Measurements from ENCODE around the gene PDE4D.

PDE4D gene

GRCh38 chr5:59099270-59099994 lies 794.1 kb downstream of the PDE4D start:
- no peaks in the 10 kb centered on the region for H3K9me3 ChIP-seq (ENCODE audit: severe bottlenecking)
- no peaks in the 10 kb centered on the region for H3K27me3 ChIP-seq (ENCODE audit: insufficient read depth, low read depth, severe bottlenecking)
- no peak overlapping the region for H3K4me3 ChIP-seq (ENCODE audit: low read depth, low read length)
- no peak for TF ChIP-seq CTCF (IDR thresholded peaks at IDR 0.05; ENCODE audit: low read depth, low read length)
- H3K36me3 ChIP-seq, result no peaks in the 10 kb centered on the region
- H3K27ac ChIP-seq, result no peak overlapping the region
- no peak for DNase-seq

GRCh38 chr5:59098743-59099142 lies 794.8 kb downstream of the PDE4D start:
- Histone ChIP-seq H3K27ac (no peak overlapping the region), H3K9me3 (ENCODE audit: severe bottlenecking) (no peaks in the 10 kb centered on the region), H3K36me3 (no peaks in the 10 kb centered on the region), H3K4me3 (ENCODE audit: low read depth, low read length) (no peak overlapping the region), H3K27me3 (ENCODE audit: insufficient read depth, low read depth, severe bottlenecking) (no peaks in the 10 kb centered on the region)
- DNase-seq, result no peak
- TF ChIP-seq CTCF (IDR thresholded peaks at IDR 0.05; ENCODE audit: low read depth, low read length), result no peak

- no peak for TF ChIP-seq CTCF (IDR thresholded peaks at IDR 0.05; ENCODE audit: low read depth, low read length)
- H3K4me3 ChIP-seq (ENCODE audit: low read depth, low read length), result no peak overlapping the region
- H3K36me3 ChIP-seq, result no peaks in the 10 kb centered on the region
- DNase-seq, result no peak
- no peak overlapping the region for H3K27ac ChIP-seq
- no peaks in the 10 kb centered on the region for H3K27me3 ChIP-seq (ENCODE audit: insufficient read depth, low read depth, severe bottlenecking)
- no peaks in the 10 kb centered on the region for H3K9me3 ChIP-seq (ENCODE audit: severe bottlenecking)
Measured at GRCh38 chr5:59097712-59098111, 795.8 kb downstream of the PDE4D start.

- Histone ChIP-seq H3K27me3 (ENCODE audit: insufficient read depth, low read depth, severe bottlenecking) (no peaks in the 10 kb centered on the region), H3K4me3 (ENCODE audit: low read depth, low read length) (no peak overlapping the region), H3K9me3 (ENCODE audit: severe bottlenecking) (no peaks in the 10 kb centered on the region), H3K36me3 (no peaks in the 10 kb centered on the region), H3K27ac (no peak overlapping the region)
- no peak for DNase-seq
- no peak for TF ChIP-seq CTCF (IDR thresholded peaks at IDR 0.05; ENCODE audit: low read depth, low read length)
Measured at GRCh38 chr5:59097116-59097515, 796.4 kb downstream of the PDE4D start.

GRCh38 chr5:59095480-59095879 lies 798.0 kb downstream of the PDE4D start:
- DNase-seq, result no peak
- H3K36me3 ChIP-seq, result no peaks in the 10 kb centered on the region
- no peaks in the 10 kb centered on the region for H3K27me3 ChIP-seq (ENCODE audit: insufficient read depth, low read depth, severe bottlenecking)
- no peak overlapping the region for H3K4me3 ChIP-seq (ENCODE audit: low read depth, low read length)
- H3K27ac ChIP-seq, result no peak overlapping the region
- TF ChIP-seq CTCF (IDR thresholded peaks at IDR 0.05; ENCODE audit: low read depth, low read length), result no peak
- H3K9me3 ChIP-seq (ENCODE audit: severe bottlenecking), result no peaks in the 10 kb centered on the region

GRCh38 chr5:59094864-59095263 lies 798.7 kb downstream of the PDE4D start:
- no peak for TF ChIP-seq CTCF (IDR thresholded peaks at IDR 0.05; ENCODE audit: low read depth, low read length)
- Histone ChIP-seq H3K4me3 (ENCODE audit: low read depth, low read length) (no peak overlapping the region), H3K27me3 (ENCODE audit: insufficient read depth, low read depth, severe bottlenecking) (no peaks in the 10 kb centered on the region), H3K9me3 (ENCODE audit: severe bottlenecking) (no peaks in the 10 kb centered on the region), H3K36me3 (no peaks in the 10 kb centered on the region), H3K27ac (no peak overlapping the region)
- DNase-seq, result no peak
